Measurements from ENCODE around the gene HYAL1. TPM values are rescaled to one million over a fixed set of nuclear protein-coding genes. Genes with fewer than 3 reads are reported as not detected.

The HYAL1 gene
- total RNA-seq, 1 donor from 2014 or later = 0.59 TPM

- Mint-ChIP-seq H3K4me3 (ENCODE audit: low read depth) (peak within 1 kb of the TSS; percentile 90), H3K9me3 (no peaks in the 10 kb centered on the region), H3K27ac (peak within 1 kb of the TSS; percentile 81), H3K4me1 (ENCODE audit: low read depth) (peaks cover 14% of the 10 kb centered on the region), H3K36me3 (ENCODE audit: low read depth) (peaks cover 50% of the 10 kb centered on the region), H3K27me3 (ENCODE audit: low read depth) (no peaks in the 10 kb centered on the region)
- DNase-seq (ENCODE audit: low spot score) = peak; percentile 93
- intact Hi-C loops (cut with micrococcal nuclease) = loop anchor here (1.0 to 2.0 kb wide), 2 partner anchors 9 to 29 kb away; partner anchors contain the start of genes HYAL3 and NAA80
These were observed 24.7 kb upstream of the HYAL1 start, which contains the start of gene TUSC2 for GRCh38 chr3:50327943-50328691. TSS of gene TUSC2 (minus strand) at chr3:50328223. CDS start at chr3:50328099, 124 bp downstream.

- Mint-ChIP-seq H3K4me3 (ENCODE audit: low read depth) (peak overlapping the region; percentile 90), H3K4me1 (ENCODE audit: low read depth) (peaks cover 14% of the 10 kb centered on the region), H3K36me3 (ENCODE audit: low read depth) (peaks cover 48% of the 10 kb centered on the region), H3K27me3 (ENCODE audit: low read depth) (no peaks in the 10 kb centered on the region), H3K9me3 (no peaks in the 10 kb centered on the region), H3K27ac (no peak overlapping the region)
- DNase-seq (ENCODE audit: low spot score) = no peak
- intact Hi-C loops (cut with micrococcal nuclease) = no loop called here
These were observed 23.8 kb upstream of the HYAL1 start for GRCh38 chr3:50327129-50327528.

- intact Hi-C loops (cut with micrococcal nuclease) = no loop called here
- no peak for DNase-seq (ENCODE audit: low spot score)
- H3K36me3 Mint-ChIP-seq (ENCODE audit: low read depth) = peaks cover 38% of the 10 kb centered on the region
- H3K4me1 Mint-ChIP-seq (ENCODE audit: low read depth) = peaks cover 14% of the 10 kb centered on the region
- no peaks in the 10 kb centered on the region for H3K9me3 Mint-ChIP-seq
- no peak overlapping the region for H3K27ac Mint-ChIP-seq
- no peaks in the 10 kb centered on the region for H3K27me3 Mint-ChIP-seq (ENCODE audit: low read depth)
- H3K4me3 Mint-ChIP-seq (ENCODE audit: low read depth) = peak overlapping the region; percentile 5
These were observed 22.8 kb upstream of the HYAL1 start for GRCh38 chr3:50326182-50326541.

- DNase-seq (ENCODE audit: low spot score) = no peak
- intact Hi-C loops (cut with micrococcal nuclease) = no loop called here
- no peaks in the 10 kb centered on the region for H3K27me3 Mint-ChIP-seq (ENCODE audit: low read depth)
- H3K36me3 Mint-ChIP-seq (ENCODE audit: low read depth) = peaks cover 33% of the 10 kb centered on the region
- H3K27ac Mint-ChIP-seq = no peak overlapping the region
- peaks cover 14% of the 10 kb centered on the region for H3K4me1 Mint-ChIP-seq (ENCODE audit: low read depth)
- H3K9me3 Mint-ChIP-seq = no peaks in the 10 kb centered on the region
- peak overlapping the region; percentile 30 for H3K4me3 Mint-ChIP-seq (ENCODE audit: low read depth)
These were observed 22.3 kb upstream of the HYAL1 start for GRCh38 chr3:50325497-50326181.

- intact Hi-C loops (cut with micrococcal nuclease) = no loop called here
- no peak for DNase-seq (ENCODE audit: low spot score)
- no peaks in the 10 kb centered on the region for H3K27me3 Mint-ChIP-seq (ENCODE audit: low read depth)
- H3K27ac Mint-ChIP-seq = no peak overlapping the region
- H3K4me1 Mint-ChIP-seq (ENCODE audit: low read depth) = peaks cover 16% of the 10 kb centered on the region
- no peaks in the 10 kb centered on the region for H3K9me3 Mint-ChIP-seq
- peaks cover 29% of the 10 kb centered on the region for H3K36me3 Mint-ChIP-seq (ENCODE audit: low read depth)
- peak overlapping the region; percentile 30 for H3K4me3 Mint-ChIP-seq (ENCODE audit: low read depth)
These were observed 21.7 kb upstream of the HYAL1 start for GRCh38 chr3:50325113-50325480.

- Mint-ChIP-seq H3K36me3 (ENCODE audit: low read depth) (peaks cover 24% of the 10 kb centered on the region), H3K27ac (no peak overlapping the region)
These were observed 21.2 kb upstream of the HYAL1 start for GRCh38 chr3:50324351-50325112.

GRCh38 chr3:50323614-50324199 is 20.3 kb upstream of the HYAL1 start:
- Mint-ChIP-seq H3K36me3 (ENCODE audit: low read depth) (peaks cover 27% of the 10 kb centered on the region), H3K4me1 (ENCODE audit: low read depth) (peaks cover 16% of the 10 kb centered on the region), H3K27ac (no peak overlapping the region), H3K27me3 (ENCODE audit: low read depth) (no peaks in the 10 kb centered on the region), H3K4me3 (ENCODE audit: low read depth) (no peak overlapping the region), H3K9me3 (no peaks in the 10 kb centered on the region)
- intact Hi-C loops (cut with micrococcal nuclease) = loop anchor here (1.0 to 5.0 kb wide), 2 partner anchors 49 to 86 kb away; partner anchors contain the start of gene GNAI2
- no peak for DNase-seq (ENCODE audit: low spot score)

More at GRCh38 chr3:50324351-50325112, 21.2 kb upstream of the HYAL1 start:
- H3K4me3 Mint-ChIP-seq (ENCODE audit: low read depth) = peak overlapping the region; percentile 21
- H3K9me3 Mint-ChIP-seq = no peaks in the 10 kb centered on the region
- no peak for DNase-seq (ENCODE audit: low spot score)
- intact Hi-C loops (cut with micrococcal nuclease) = loop anchor here (1.0 to 5.0 kb wide), 2 partner anchors 50 to 87 kb away; partner anchors contain the start of gene GNAI2
- peaks cover 16% of the 10 kb centered on the region for H3K4me1 Mint-ChIP-seq (ENCODE audit: low read depth)
- H3K27me3 Mint-ChIP-seq (ENCODE audit: low read depth) = no peaks in the 10 kb centered on the region

- intact Hi-C loops (cut with micrococcal nuclease) = loop anchor here (5.0 kb wide), 1 partner anchor 86 kb away; the partner anchor contains the start of gene GNAI2
- no peak for DNase-seq (ENCODE audit: low spot score)
- H3K36me3 Mint-ChIP-seq (ENCODE audit: low read depth) = peaks cover 25% of the 10 kb centered on the region
- H3K27me3 Mint-ChIP-seq (ENCODE audit: low read depth) = no peaks in the 10 kb centered on the region
- no peaks in the 10 kb centered on the region for H3K9me3 Mint-ChIP-seq
- H3K27ac Mint-ChIP-seq = no peak overlapping the region
- H3K4me3 Mint-ChIP-seq (ENCODE audit: low read depth) = peak overlapping the region; percentile 8
- H3K4me1 Mint-ChIP-seq (ENCODE audit: low read depth) = peaks cover 11% of the 10 kb centered on the region
These were observed 19.8 kb upstream of the HYAL1 start for GRCh38 chr3:50323092-50323600.

- H3K9me3 Mint-ChIP-seq = no peaks in the 10 kb centered on the region
- DNase-seq (ENCODE audit: low spot score) = no peak
- H3K27ac Mint-ChIP-seq = peak within 1 kb of the TSS; percentile 92
- intact Hi-C loops (cut with micrococcal nuclease) = loop anchor here (5.0 kb wide), 1 partner anchor 85 kb away; the partner anchor contains the start of gene GNAI2
- peak within 1 kb of the TSS; percentile 74 for H3K4me3 Mint-ChIP-seq (ENCODE audit: low read depth)
- peaks cover 11% of the 10 kb centered on the region for H3K4me1 Mint-ChIP-seq (ENCODE audit: low read depth)
- no peaks in the 10 kb centered on the region for H3K27me3 Mint-ChIP-seq (ENCODE audit: low read depth)
- peaks cover 23% of the 10 kb centered on the region for H3K36me3 Mint-ChIP-seq (ENCODE audit: low read depth)
These were observed 19.2 kb upstream of the HYAL1 start, which contains the start of gene HYAL2 for GRCh38 chr3:50322386-50323091. TSS of gene HYAL2 (minus strand) at chr3:50322745. CDS start at chr3:50320489, 2,256 bp downstream.

- no peak for DNase-seq (ENCODE audit: low spot score)
- no peak overlapping the region for H3K27ac Mint-ChIP-seq
- H3K4me1 Mint-ChIP-seq (ENCODE audit: low read depth) = peaks cover 10% of the 10 kb centered on the region
- peaks cover 23% of the 10 kb centered on the region for H3K36me3 Mint-ChIP-seq (ENCODE audit: low read depth)
- H3K9me3 Mint-ChIP-seq = no peaks in the 10 kb centered on the region
- intact Hi-C loops (cut with micrococcal nuclease) = loop anchor here (5.0 kb wide), 1 partner anchor 85 kb away; the partner anchor contains the start of gene GNAI2
- no peaks in the 10 kb centered on the region for H3K27me3 Mint-ChIP-seq (ENCODE audit: low read depth)
- H3K4me3 Mint-ChIP-seq (ENCODE audit: low read depth) = peak overlapping the region; percentile 74
These were observed 18.7 kb upstream of the HYAL1 start for GRCh38 chr3:50322115-50322385.

GRCh38 chr3:50321336-50322114 is 18.2 kb upstream of the HYAL1 start:
- Mint-ChIP-seq H3K9me3 (no peaks in the 10 kb centered on the region), H3K27ac (peak overlapping the region; percentile 92), H3K4me1 (ENCODE audit: low read depth) (peaks cover 11% of the 10 kb centered on the region), H3K27me3 (ENCODE audit: low read depth) (no peaks in the 10 kb centered on the region), H3K4me3 (ENCODE audit: low read depth) (peak overlapping the region; percentile 74), H3K36me3 (ENCODE audit: low read depth) (peaks cover 26% of the 10 kb centered on the region)
- DNase-seq (ENCODE audit: low spot score) = peak; percentile 84
- intact Hi-C loops (cut with micrococcal nuclease) = loop anchor here (1.0 to 5.0 kb wide), 2 partner anchors 22 to 84 kb away; partner anchors contain the start of genes GNAI2, HYAL3 and NAA80
